Measurements from ENCODE around the gene ACAN. TPM values are rescaled to one million over a fixed set of nuclear protein-coding genes. Genes with fewer than 3 reads are reported as not detected.

ACAN gene
- total RNA-seq, 1 experiment from 2014 or later = 0.03 TPM

- H3K27me3 ChIP-seq (ENCODE audit: control insufficient read depth, insufficient read depth, low read length) = peaks cover 1% of the 10 kb centered on the region
- no peak overlapping the region for H3K4me3 ChIP-seq (ENCODE audit: low read depth in 2 of 2, low read length in 2 of 2)
- no peak overlapping the region for H3K27ac ChIP-seq (ENCODE audit: low read length)
- no peaks in the 10 kb centered on the region for H3K4me1 ChIP-seq (ENCODE audit: control insufficient read depth, insufficient read depth, low read length)
- H3K9me3 ChIP-seq (ENCODE audit: control insufficient read depth, insufficient read depth, low read depth, low read length) = no peaks in the 10 kb centered on the region
- in situ Hi-C loops (cut with HindIII; ENCODE audit: low pct_unique_long_range_greater_than_20kb, low sequenced_read_pairs) = no loop called here
- ChIA-PET POLR2A (no interaction called here), CTCF (no interaction called here)
- DNase-seq (ENCODE audit: low read depth, low spot score) = no peak
- ATAC-seq = no peak
- H3K36me3 ChIP-seq (ENCODE audit: control insufficient read depth, insufficient read depth, low read length) = no peaks in the 10 kb centered on the region
- intact Hi-C loops (cut with micrococcal nuclease; ENCODE audit: unreplicated experiment) = no loop called here
- no TSS peak for BruUV-seq (replicated peaks)
- TF ChIP-seq TCF7L2 (IDR thresholded peaks at IDR 0.05; ENCODE audit: low read depth, low read length) (no peak), POLR2AphosphoS5 (IDR thresholded peaks at IDR 0.05; ENCODE audit: low read depth, low read length) (no peak), CTCF (IDR thresholded peaks at IDR 0.05) (no peak)
These were observed 15.2 kb upstream of the ACAN start for GRCh38 chr15:88788036-88788435.

GRCh38 chr15:88788816-88789215, 14.4 kb upstream of the ACAN start:
- intact Hi-C loops (cut with micrococcal nuclease; ENCODE audit: unreplicated experiment) (no loop called here), in situ Hi-C loops (cut with HindIII; ENCODE audit: low pct_unique_long_range_greater_than_20kb, low sequenced_read_pairs) (no loop called here)
- TF ChIP-seq SIN3A (IDR thresholded peaks at IDR 0.05; ENCODE audit: borderline replicate concordance, insufficient read depth, low read depth, low read length) (no peak), POLR2AphosphoS5 (IDR thresholded peaks at IDR 0.05; ENCODE audit: low read depth, low read length) (no peak), REST (IDR thresholded peaks at IDR 0.05; ENCODE audit: insufficient read depth in 1 of 2, low read depth in 2 of 2, low read length in 1 of 2) (no peak), CTCF (IDR thresholded peaks at IDR 0.05) (no peak), TCF7L2 (IDR thresholded peaks at IDR 0.05; ENCODE audit: low read depth, low read length) (no peak)
- BruUV-seq (replicated peaks) = no TSS peak
- H3K4me3 ChIP-seq (ENCODE audit: low read depth in 2 of 2, low read length in 2 of 2) = no peak overlapping the region
- H3K27me3 ChIP-seq (ENCODE audit: control insufficient read depth, insufficient read depth, low read length) = peaks cover 5% of the 10 kb centered on the region
- no peak overlapping the region for H3K27ac ChIP-seq (ENCODE audit: low read length)
- DNase-seq (ENCODE audit: low read depth, low spot score) (no peak), ATAC-seq (no peak)
- CTCF ChIA-PET = no interaction called here
- H3K4me1 ChIP-seq (ENCODE audit: control insufficient read depth, insufficient read depth, low read length) = no peaks in the 10 kb centered on the region
- no peaks in the 10 kb centered on the region for H3K36me3 ChIP-seq (ENCODE audit: control insufficient read depth, insufficient read depth, low read length)
- POLR2A ChIA-PET = no interaction called here
- H3K9me3 ChIP-seq (ENCODE audit: control insufficient read depth, insufficient read depth, low read depth, low read length) = no peaks in the 10 kb centered on the region

- no TSS peak for BruUV-seq (replicated peaks)
- ChIA-PET CTCF (no interaction called here), POLR2A (no interaction called here)
- Histone ChIP-seq H3K27me3 (ENCODE audit: control insufficient read depth, insufficient read depth, low read length) (peaks cover 5% of the 10 kb centered on the region), H3K27ac (ENCODE audit: low read length) (no peak overlapping the region), H3K4me3 (ENCODE audit: low read depth in 2 of 2, low read length in 2 of 2) (no peak overlapping the region), H3K36me3 (ENCODE audit: control insufficient read depth, insufficient read depth, low read length) (no peaks in the 10 kb centered on the region), H3K4me1 (ENCODE audit: control insufficient read depth, insufficient read depth, low read length) (no peaks in the 10 kb centered on the region), H3K9me3 (ENCODE audit: control insufficient read depth, insufficient read depth, low read depth, low read length) (no peaks in the 10 kb centered on the region)
- no peak for TF ChIP-seq CTCF (IDR thresholded peaks at IDR 0.05)
- TF ChIP-seq SIN3A (IDR thresholded peaks at IDR 0.05; ENCODE audit: borderline replicate concordance, insufficient read depth, low read depth, low read length) = no peak
- no peak for TF ChIP-seq REST (IDR thresholded peaks at IDR 0.05; ENCODE audit: insufficient read depth in 1 of 2, low read depth in 2 of 2, low read length in 1 of 2)
- TF ChIP-seq POLR2AphosphoS5 (IDR thresholded peaks at IDR 0.05; ENCODE audit: low read depth, low read length) = no peak
- no peak for TF ChIP-seq TCF7L2 (IDR thresholded peaks at IDR 0.05; ENCODE audit: low read depth, low read length)
- in situ Hi-C loops (cut with HindIII; ENCODE audit: low pct_unique_long_range_greater_than_20kb, low sequenced_read_pairs) = no loop called here
- ATAC-seq (no peak), DNase-seq (ENCODE audit: low read depth, low spot score) (no peak)
- intact Hi-C loops (cut with micrococcal nuclease; ENCODE audit: unreplicated experiment) = no loop called here
These were observed 12.8 kb upstream of the ACAN start for GRCh38 chr15:88790486-88790885.

Measured in Panc1 (cell line).